BLaER1 (cell line): ENCODE data around the gene C3.
A peak's percentile ranks its signal among the peaks of the same experiment; 100 is the strongest.
"Not testable (repeated sequence)": the region's sequence is repeated elsewhere in the genome, so short reads cannot be mapped to it uniquely, and the experiment has no call there.

Experiments used
- H3K27ac ChIP-seq: shearing (Covaris generic); formaldehyde crosslinking; 2 replicates; pipeline ENCODE4 v1.8.1; 2022
- H3K27me3 ChIP-seq: shearing (Covaris generic); formaldehyde crosslinking; 2 replicates; pipeline ENCODE4 v1.8.1; 2022
- H3K36me3 ChIP-seq: shearing (Covaris generic); formaldehyde crosslinking; 2 replicates; pipeline ENCODE4 v1.8.1; 2022
- H3K4me1 ChIP-seq: shearing (Covaris generic); formaldehyde crosslinking; 2 replicates; pipeline ENCODE4 v1.8.1; 2022
- H3K4me2 ChIP-seq: shearing (Covaris generic); formaldehyde crosslinking; 2 replicates; pipeline ENCODE4 v1.8.1; 2022
- H3K4me3 ChIP-seq: shearing (Covaris generic); formaldehyde crosslinking; 2 replicates; pipeline ENCODE4 v1.8.1; 2022
- H3K9ac ChIP-seq: shearing (Covaris generic); formaldehyde crosslinking; 2 replicates; pipeline ENCODE4 v1.8.1; 2022
- H3K9me3 ChIP-seq: shearing (Covaris generic); formaldehyde crosslinking; 2 replicates; pipeline ENCODE4 v1.8.1; 2022
- H4K20me1 ChIP-seq: shearing (Covaris generic); formaldehyde crosslinking; 2 replicates; pipeline ENCODE4 v1.8.1; 2022
- Cebpa-rat ChIP-seq: shearing (Covaris generic); IDR thresholded peaks from 2 replicates; pipeline ENCODE4 v1.8.1; 2022

C3 gene

DNA sequence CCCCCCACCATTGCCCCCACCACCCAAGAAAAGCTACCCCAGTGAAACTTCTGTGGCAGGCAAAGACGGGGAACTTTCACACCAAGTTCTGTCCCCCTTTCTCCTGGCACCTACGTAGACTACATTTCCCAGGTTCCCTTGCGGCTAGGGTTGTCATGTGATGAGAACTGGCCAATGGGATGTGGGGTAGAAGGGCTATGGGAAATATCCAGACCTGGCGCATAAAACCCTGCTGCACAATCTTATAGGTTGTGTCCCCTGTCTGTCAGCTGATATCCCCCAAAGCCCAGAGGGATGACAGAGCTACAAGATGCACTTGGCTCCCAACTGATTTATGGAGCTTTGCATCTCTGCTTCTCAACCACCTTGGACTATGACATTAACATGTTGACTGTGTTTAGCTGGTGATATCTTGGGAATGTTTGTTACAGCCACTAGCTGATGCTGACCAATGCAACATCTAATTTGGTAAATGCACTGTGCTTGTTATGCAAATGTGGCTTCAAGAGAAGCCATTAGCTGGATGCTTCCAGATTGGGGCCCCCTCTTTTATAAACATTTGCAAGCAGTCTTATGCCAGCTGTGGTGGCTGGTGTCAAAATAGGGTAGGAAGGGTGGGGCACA is 40.7 kb upstream of the C3 start:
- no peak overlapping the region for H3K27ac ChIP-seq
- no peak overlapping the region for H3K4me2 ChIP-seq
- H3K9me3 ChIP-seq = no peaks in the 10 kb centered on the region
- H3K27me3 ChIP-seq = no peaks in the 10 kb centered on the region
- H3K9ac ChIP-seq = no peak overlapping the region
- no peak for TF ChIP-seq Cebpa-rat
- no peaks in the 10 kb centered on the region for H4K20me1 ChIP-seq
- H3K4me1 ChIP-seq = peaks cover 21% of the 10 kb centered on the region
- H3K4me3 ChIP-seq = no peak overlapping the region
- peaks cover 12% of the 10 kb centered on the region; the same call in 1 of the 2 replicates for H3K36me3 ChIP-seq

DNA sequence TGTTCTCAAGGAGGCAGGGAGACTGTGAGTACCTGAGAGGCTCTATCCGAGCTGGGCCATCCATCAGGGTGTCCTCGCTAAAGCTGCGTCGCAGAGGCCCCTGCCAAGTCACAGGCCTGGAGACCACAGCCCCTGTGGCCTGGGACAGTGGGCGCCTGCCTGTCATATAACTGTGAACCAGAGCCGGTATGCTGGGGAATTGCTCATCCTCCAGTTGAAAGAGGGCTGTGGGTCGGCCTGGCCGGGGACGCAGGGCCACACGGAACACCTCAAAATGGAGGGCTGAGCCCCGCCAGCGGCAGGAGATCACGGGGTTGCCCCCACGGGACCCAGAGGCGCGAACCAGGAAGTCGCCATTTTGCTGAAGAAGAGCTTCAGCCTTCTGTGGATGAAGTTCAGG is 40.2 kb upstream of the C3 start:
- Histone ChIP-seq H3K9me3 (no peaks in the 10 kb centered on the region), H3K36me3 (peaks cover 12% of the 10 kb centered on the region; the same call in 1 of the 2 replicates), H3K27ac (no peak overlapping the region), H3K9ac (no peak overlapping the region), H4K20me1 (no peaks in the 10 kb centered on the region), H3K4me2 (no peak overlapping the region), H3K4me3 (no peak overlapping the region), H3K27me3 (no peaks in the 10 kb centered on the region), H3K4me1 (peaks cover 15% of the 10 kb centered on the region)
- no peak for TF ChIP-seq Cebpa-rat

GRCh38 chr19:6754653-6755463 is 34.4 kb upstream of the C3 start:
- H3K27me3 ChIP-seq = no peaks in the 10 kb centered on the region
- no peaks in the 10 kb centered on the region for H3K9me3 ChIP-seq
- H3K4me1 ChIP-seq = peaks cover 34% of the 10 kb centered on the region
- 0 out of 2 replicates have a peak overlapping the region, but pooled peaks have one; percentile 93 for H3K4me2 ChIP-seq
- no peak overlapping the region for H3K4me3 ChIP-seq
- TF ChIP-seq Cebpa-rat = no peak
- no peak overlapping the region for H3K9ac ChIP-seq
- H3K27ac ChIP-seq = no peak overlapping the region
- H3K36me3 ChIP-seq = peaks cover 36% of the 10 kb centered on the region
- no peaks in the 10 kb centered on the region for H4K20me1 ChIP-seq

GRCh38 chr19:6754136-6754535 is 33.7 kb upstream of the C3 start:
- H3K4me1 ChIP-seq = peaks cover 34% of the 10 kb centered on the region
- peak overlapping the region; percentile 67; the same call in 1 of the 2 replicates for H3K4me3 ChIP-seq
- H3K36me3 ChIP-seq = peaks cover 37% of the 10 kb centered on the region
- H3K9me3 ChIP-seq = no peaks in the 10 kb centered on the region
- no peak overlapping the region for H3K27ac ChIP-seq
- H4K20me1 ChIP-seq = no peaks in the 10 kb centered on the region
- no peaks in the 10 kb centered on the region for H3K27me3 ChIP-seq
- TF ChIP-seq Cebpa-rat = no peak
- no peak overlapping the region for H3K9ac ChIP-seq
- peak overlapping the region; percentile 93; the same call in 1 of the 2 replicates for H3K4me2 ChIP-seq

DNA sequence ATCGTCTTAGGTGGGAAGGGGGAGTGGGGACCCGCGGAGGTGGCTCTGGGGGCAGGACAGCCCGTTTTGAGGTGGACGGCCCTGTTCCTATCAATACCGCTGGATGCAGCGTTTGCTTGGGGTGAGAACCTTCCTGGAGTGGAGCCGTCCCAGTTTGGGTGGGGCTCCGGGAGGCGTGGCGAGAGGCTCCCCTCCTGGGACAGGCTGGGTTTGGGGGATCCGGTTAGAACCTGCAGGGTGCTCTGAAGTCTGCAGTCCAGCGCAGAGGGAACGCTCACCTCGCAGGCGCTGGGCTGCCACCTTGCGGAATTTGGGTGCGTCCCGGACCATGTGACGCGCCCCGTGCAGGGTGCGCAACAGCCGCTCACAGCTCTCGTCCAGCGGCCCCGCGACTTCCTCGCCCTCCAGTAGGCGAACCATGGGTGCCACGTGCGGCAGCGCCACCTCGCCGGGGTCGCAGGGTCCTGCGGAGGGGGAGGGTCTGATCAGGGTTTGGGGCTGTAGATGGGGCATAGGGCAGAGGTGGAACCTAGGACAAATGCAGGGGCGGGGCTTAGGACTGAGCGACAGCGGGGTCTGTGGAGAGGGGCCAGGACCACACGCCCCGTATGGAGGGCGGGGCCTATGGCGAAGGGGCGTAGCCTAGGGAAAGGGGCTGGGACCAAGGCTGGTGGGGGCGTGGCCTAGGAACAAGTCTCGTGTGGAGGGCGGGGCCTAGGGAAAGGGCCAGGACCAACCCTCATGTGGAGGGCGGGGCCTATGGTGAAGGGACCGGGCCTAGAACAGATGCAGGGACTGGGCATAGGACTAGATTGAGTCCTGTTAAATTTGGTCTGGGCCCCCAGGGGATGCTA is 33.0 kb upstream of the C3 start:
- H3K36me3 ChIP-seq = peaks cover 38% of the 10 kb centered on the region
- H3K9ac ChIP-seq = peak overlapping the region; percentile 74
- no peaks in the 10 kb centered on the region for H3K9me3 ChIP-seq
- H3K4me3 ChIP-seq = peak overlapping the region; percentile 67
- H3K27me3 ChIP-seq = no peaks in the 10 kb centered on the region
- TF ChIP-seq Cebpa-rat = no peak
- H3K27ac ChIP-seq = peak overlapping the region; percentile 65
- H3K4me1 ChIP-seq = peaks cover 34% of the 10 kb centered on the region
- H4K20me1 ChIP-seq = no peaks in the 10 kb centered on the region
- H3K4me2 ChIP-seq = peak overlapping the region; percentile 93

GRCh38 chr19:6752256-6753177 is 32.1 kb upstream of the C3 start:
- Histone ChIP-seq H3K27ac (peak overlapping the region; percentile 65), H3K4me2 (peak overlapping the region; percentile 93), H3K9me3 (no peaks in the 10 kb centered on the region), H4K20me1 (no peaks in the 10 kb centered on the region), H3K4me3 (peak overlapping the region; percentile 67), H3K36me3 (peaks cover 44% of the 10 kb centered on the region), H3K27me3 (no peaks in the 10 kb centered on the region), H3K9ac (peak overlapping the region; percentile 74), H3K4me1 (peaks cover 31% of the 10 kb centered on the region)
- TF ChIP-seq Cebpa-rat = no peak

- Histone ChIP-seq H3K27ac (no peak overlapping the region), H3K9me3 (no peaks in the 10 kb centered on the region), H3K4me2 (no peak overlapping the region), H3K4me3 (no peak overlapping the region), H3K27me3 (no peaks in the 10 kb centered on the region), H3K36me3 (peaks cover 58% of the 10 kb centered on the region), H4K20me1 (no peaks in the 10 kb centered on the region), H3K9ac (no peak overlapping the region), H3K4me1 (peaks cover 20% of the 10 kb centered on the region)
- no peak for TF ChIP-seq Cebpa-rat
Observed at GRCh38 chr19:6751189-6751588, 30.7 kb upstream of the C3 start.

DNA sequence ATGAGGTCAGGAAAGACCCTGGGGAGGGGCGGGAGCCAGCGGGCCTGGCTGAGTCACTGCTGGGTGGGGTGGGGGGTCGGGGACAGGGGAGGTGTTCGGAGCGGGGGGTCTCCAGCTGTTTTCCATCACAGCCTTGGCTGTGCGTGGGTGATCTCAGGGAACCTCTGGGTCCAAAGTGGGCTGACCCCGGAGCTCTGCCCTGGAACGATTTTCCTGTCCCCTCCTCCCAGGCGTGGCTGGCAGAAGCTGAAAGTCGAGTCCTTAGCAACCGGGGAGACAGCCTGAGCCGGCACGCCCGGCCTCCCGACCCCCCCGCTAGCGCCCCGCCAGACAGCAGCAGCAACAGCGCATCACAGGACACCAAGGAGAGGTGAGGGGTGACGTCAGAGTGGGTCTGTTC is 29.6 kb upstream of the C3 start:
- no peaks in the 10 kb centered on the region for H3K9me3 ChIP-seq
- H3K27me3 ChIP-seq = no peaks in the 10 kb centered on the region
- H3K4me1 ChIP-seq = peaks cover 20% of the 10 kb centered on the region
- no peak overlapping the region for H3K4me2 ChIP-seq
- H3K4me3 ChIP-seq = no peak overlapping the region
- no peak for TF ChIP-seq Cebpa-rat
- no peaks in the 10 kb centered on the region for H4K20me1 ChIP-seq
- H3K27ac ChIP-seq = no peak overlapping the region
- H3K36me3 ChIP-seq = peaks cover 67% of the 10 kb centered on the region
- no peak overlapping the region for H3K9ac ChIP-seq

GRCh38 chr19:6748543-6748942 is 28.1 kb upstream of the C3 start:
- H4K20me1 ChIP-seq, H3K9ac ChIP-seq, H3K4me3 ChIP-seq, H3K27ac ChIP-seq, H3K4me2 ChIP-seq, H3K9me3 ChIP-seq, H3K27me3 ChIP-seq: not testable (repeated sequence)
- Histone ChIP-seq H3K4me1 (peaks cover 10% of the 10 kb centered on the region), H3K36me3 (peaks cover 82% of the 10 kb centered on the region)
